Measurements from ENCODE around the gene LCN10. TPM values are rescaled to one million over a fixed set of nuclear protein-coding genes. Genes with fewer than 3 reads are reported as not detected.

Gene LCN10
- total and polyA plus RNA-seq, 2 of the 13 experiments (the other 11 are each of a cell fraction or from before 2014, with no cell fraction given) = 0.53 to 0.61 TPM

GRCh38 chr9:136762915-136763648 lies 20.3 kb upstream of the LCN10 start (continued):
- TF ChIP-seq TERF1 (CRISPR knock-in tag; IDR thresholded peaks at IDR 0.05) (no peak), PHF5A (CRISPR knock-in tag; IDR thresholded peaks at IDR 0.05; ENCODE audit: low read depth, unreplicated experiment) (no peak), ZNF280B (CRISPR knock-in tag; IDR thresholded peaks at IDR 0.05; ENCODE audit: borderline replicate concordance) (no peak), ZNF225 (CRISPR knock-in tag; IDR thresholded peaks at IDR 0.05) (no peak), ZNF20 (CRISPR knock-in tag; IDR thresholded peaks at IDR 0.05) (no peak), PATZ1 (CRISPR knock-in tag; IDR thresholded peaks at IDR 0.05) (no peak), ZNF629 (CRISPR knock-in tag; conservative IDR thresholded peaks at IDR 0.05) (no peak), ZNF12 (CRISPR knock-in tag; IDR thresholded peaks at IDR 0.05) (no peak)
